LNCaP clone FGC (cell line): ENCODE measurements around the gene C6orf136.

Source experiments
- DNase-seq: peaks from one replicate; pipeline ENCODE4 v3.0.0-alpha.2; 2011; ENCODE audit warnings: low read depth
- H3K4me3 ChIP-seq: 2 replicates; pipeline ENCODE4 v1.5.1; 2011; ENCODE audit warnings: mild to moderate bottlenecking, low read depth, low read length, control low read depth
- CTCF ChIP-seq: IDR thresholded peaks from 2 replicates; pipeline ENCODE4 v1.5.1; 2012; ENCODE audit warnings: mild to moderate bottlenecking; ENCODE audit not compliant: control insufficient read depth, insufficient read depth; ENCODE audit errors: extremely low read depth

Gene C6orf136

GRCh38 chr6:30690403-30691207, 43.7 kb downstream of the C6orf136 start, which contains the start of gene NRM:
Gene NRM, minus strand, starts transcription at chr6:30690984. Its CDS starts 10 bp downstream, at chr6:30690974.
- peak within 1 kb of the TSS; percentile 68 for H3K4me3 ChIP-seq
- no peak for TF ChIP-seq CTCF
- no peak for DNase-seq

DNA sequence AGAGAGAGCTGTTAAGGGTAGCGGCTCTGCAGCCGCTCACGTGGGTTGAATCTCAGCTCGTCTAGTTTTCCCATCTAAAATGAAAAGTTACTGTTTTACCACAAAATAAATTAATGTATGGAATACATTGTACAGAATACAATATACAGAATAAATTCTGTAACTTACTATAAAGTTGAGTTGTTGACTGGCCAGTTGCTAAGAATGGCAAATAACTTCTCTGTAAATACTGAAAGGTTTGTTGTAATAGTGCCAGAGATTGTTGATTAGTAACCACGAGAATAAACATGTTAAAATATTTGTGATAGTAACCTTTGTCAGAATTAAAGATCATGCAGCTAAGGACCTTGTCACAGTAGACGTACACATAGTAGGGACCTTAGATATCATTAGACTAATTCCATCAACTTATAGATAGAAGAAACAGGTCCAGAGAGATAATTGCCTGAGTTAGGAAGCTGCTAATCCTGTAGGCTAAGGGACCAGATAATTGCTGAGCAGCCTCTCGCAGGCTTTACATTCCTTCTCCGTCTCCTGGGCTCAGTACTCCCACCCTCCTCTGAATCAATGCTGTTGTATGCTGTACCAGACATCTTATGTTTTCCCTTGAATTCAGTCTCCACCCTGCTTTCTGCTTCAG, 44.4 kb downstream of the C6orf136 start:
- H3K4me3 ChIP-seq: peak overlapping the region; percentile 68
- DNase-seq: no peak
- no peak for TF ChIP-seq CTCF

DNA sequence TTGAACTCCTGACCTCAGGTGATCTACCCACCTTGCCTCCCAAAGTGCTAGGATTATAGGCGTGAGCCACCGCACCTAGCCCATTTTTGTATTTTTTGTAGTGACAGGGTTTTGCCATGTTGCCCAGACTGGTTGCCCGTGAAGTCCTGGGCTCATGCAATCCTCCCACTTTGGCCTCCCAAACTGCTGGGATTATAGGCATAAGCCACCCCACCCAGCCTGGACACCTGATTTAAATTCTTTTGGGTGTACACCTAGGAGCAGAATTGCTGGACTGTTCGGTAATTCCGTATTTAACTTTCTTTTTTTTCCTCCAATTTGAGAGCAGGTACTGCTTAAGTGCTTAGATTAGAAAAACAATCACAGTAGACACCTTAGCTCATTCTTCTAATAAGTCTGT, 49.5 kb downstream of the C6orf136 start:
- DNase-seq: no peak
- no peak for TF ChIP-seq CTCF
- H3K4me3 ChIP-seq: no peak overlapping the region

DNA sequence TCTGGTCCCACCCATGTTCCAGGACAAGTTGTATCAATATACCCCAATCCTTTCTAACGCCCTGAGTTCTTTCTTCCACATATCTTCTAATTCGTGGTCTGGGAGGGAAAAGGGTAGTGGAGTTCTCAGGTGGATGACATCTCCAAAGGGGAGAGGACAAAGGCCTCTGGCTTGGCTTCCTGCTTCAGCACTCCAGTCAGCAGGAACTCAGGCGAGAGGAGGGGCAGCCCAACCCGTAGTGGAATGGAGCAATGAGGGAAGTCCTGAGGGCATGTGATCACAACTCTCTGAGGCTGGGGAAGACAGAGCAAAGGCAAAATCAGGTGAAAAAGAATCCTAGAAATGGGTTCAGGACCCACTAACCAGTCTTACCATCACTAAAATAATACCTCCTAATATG, 53.4 kb downstream of the C6orf136 start:
- no peak overlapping the region for H3K4me3 ChIP-seq
- DNase-seq: no peak

More for the DNA sequence above, 53.4 kb downstream of the C6orf136 start:
- no peak for TF ChIP-seq CTCF
